Tibial nerve (tissue), 4 donors: Measurements from ENCODE around the gene NSUN6.

Experiments
- CTCF ChIP-seq, 5 experiments: fragments of 200-600 bp in 3 of 5; fragments of 450-650 bp in 2 of 5; sonication (generic) in 3 of 5; IDR thresholded peaks; one replicate each; pipeline ENCODE4 v1.5.1; 2016 to 2019; ENCODE audit warnings: antibody characterized with exemption in 5 of 5, mild to moderate bottlenecking in 3 of 5, moderate library complexity in 2 of 5
- EP300 ChIP-seq, 2 donors: sonication (generic); formaldehyde crosslinking; IDR thresholded peaks; one replicate each; pipeline ENCODE4 v1.6.1; 2017; ENCODE audit warnings: antibody characterized with exemption in 2 of 2, mild to moderate bottlenecking in 1 of 2
- POLR2A ChIP-seq, 2 donors: fragments of 450-650 bp; IDR thresholded peaks; one replicate each; pipeline ENCODE4 v1.6.1; 2017; ENCODE audit warnings: antibody characterized with exemption in 2 of 2, mild to moderate bottlenecking in 2 of 2, moderate library complexity in 2 of 2

GRCh38 chr10:18665815-18666558 lies 14.6 kb upstream of the NSUN6 start:
- TF ChIP-seq CTCF (IDR thresholded peaks at IDR 0.05) (no peak), EP300 (IDR thresholded peaks at IDR 0.05) (no peak), POLR2A (IDR thresholded peaks at IDR 0.05) (no peak)
